Peyer's patch (tissue), 4 donors: ENCODE results near the gene ADORA2A. TPM values are rescaled to one million over a fixed set of nuclear protein-coding genes. Genes with fewer than 3 reads are reported as not detected.

Experiments used
- DNase-seq, 3 donors: peaks; one replicate each; pipeline ENCODE4 v3.0.0-alpha.2; 2017 to 2019
- H3K27ac ChIP-seq, 4 donors: fragments of 200-600 bp; sonication (generic); one replicate each; pipeline ENCODE4 v1.5.1; 2016 to 2019
- H3K27me3 ChIP-seq, 2 donors: fragments of 200-600 bp; sonication (generic); one replicate each; pipeline ENCODE4 v1.5.1; 2019
- H3K36me3 ChIP-seq, 3 donors: fragments of 200-600 bp; sonication (generic); one replicate each; pipeline ENCODE4 v1.5.1; 2016 to 2019
- H3K4me1 ChIP-seq, 4 donors: fragments of 200-600 bp; sonication (generic); one replicate each; pipeline ENCODE4 v1.5.1; 2016 to 2019
- H3K4me3 ChIP-seq, 4 donors: fragments of 200-600 bp; sonication (generic); 1 replicate in 3 of 4; 2 replicates in 1 of 4; pipeline ENCODE4 v1.5.1; 2016 to 2019; ENCODE audit warnings: mild to moderate bottlenecking in 1 of 4
- H3K9me3 ChIP-seq, 4 donors: fragments of 200-600 bp; sonication (generic); one replicate each; pipeline ENCODE4 v1.5.1; 2016 to 2019; ENCODE audit warnings: mild to moderate bottlenecking in 1 of 4
- CTCF ChIP-seq, 6 experiments: fragments of 450-650 bp in 4 of 6; fragments of 200-600 bp in 2 of 6; sonication (generic) in 1 of 6; IDR thresholded peaks; one replicate each; pipeline ENCODE4 v1.5.1; 2017 to 2019; ENCODE audit warnings: antibody characterized with exemption in 6 of 6, mild to moderate bottlenecking in 3 of 6, moderate library complexity in 1 of 6
- POLR2A ChIP-seq, 2 donors: fragments of 450-650 bp; IDR thresholded peaks; one replicate each; pipeline ENCODE4 v1.5.1; 2017; ENCODE audit warnings: antibody characterized with exemption in 2 of 2, mild to moderate bottlenecking in 2 of 2, moderate library complexity in 2 of 2
- total RNA-seq, 4 donors: library from RNA; depleted of rRNA; stranded (reverse); fragments of >200 nt; gene quantifications; one replicate each; pipeline ENCODE4 v1.1.0, GENCODE V29; 2016

The ADORA2A gene
- total RNA-seq, 4 donors from 2014 or later: 1.3 to 4.3 (median 2.6) TPM

DNA sequence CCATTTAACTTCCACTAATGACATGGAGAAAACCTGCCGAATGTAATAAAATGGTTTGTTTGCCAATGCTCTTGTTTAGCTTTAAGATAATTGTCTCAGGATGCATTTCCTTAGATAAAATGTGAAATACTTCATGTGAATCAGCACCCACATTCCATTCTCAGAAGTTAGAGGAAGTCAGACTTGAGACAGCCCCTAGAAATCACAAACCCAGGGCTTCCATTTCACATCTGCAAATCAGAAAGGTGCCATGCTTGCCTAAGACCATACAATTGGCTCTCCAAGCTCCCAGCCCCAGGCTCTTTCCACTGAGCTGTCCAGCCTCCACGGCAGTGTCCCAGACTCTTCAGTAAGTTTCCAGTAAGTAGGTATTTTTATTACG is 35.6 kb upstream of the ADORA2A start:
- TF ChIP-seq CTCF (IDR thresholded peaks at IDR 0.05): no peak
- DNase-seq: no peak
- Histone ChIP-seq H3K27me3 (no peaks in the 10 kb centered on the region), H3K9me3 (no peaks in the 10 kb centered on the region), H3K36me3 (peaks cover 0 to 13% (median 0%) of the 10 kb centered on the region in 3 donors), H3K4me3 (no peak overlapping the region), H3K4me1 (peaks cover 0 to 19% (median 0%) of the 10 kb centered on the region in 4 donors), H3K27ac (peak overlapping the region in 2 of 4 donors; percentile 4 to 20)

DNA sequence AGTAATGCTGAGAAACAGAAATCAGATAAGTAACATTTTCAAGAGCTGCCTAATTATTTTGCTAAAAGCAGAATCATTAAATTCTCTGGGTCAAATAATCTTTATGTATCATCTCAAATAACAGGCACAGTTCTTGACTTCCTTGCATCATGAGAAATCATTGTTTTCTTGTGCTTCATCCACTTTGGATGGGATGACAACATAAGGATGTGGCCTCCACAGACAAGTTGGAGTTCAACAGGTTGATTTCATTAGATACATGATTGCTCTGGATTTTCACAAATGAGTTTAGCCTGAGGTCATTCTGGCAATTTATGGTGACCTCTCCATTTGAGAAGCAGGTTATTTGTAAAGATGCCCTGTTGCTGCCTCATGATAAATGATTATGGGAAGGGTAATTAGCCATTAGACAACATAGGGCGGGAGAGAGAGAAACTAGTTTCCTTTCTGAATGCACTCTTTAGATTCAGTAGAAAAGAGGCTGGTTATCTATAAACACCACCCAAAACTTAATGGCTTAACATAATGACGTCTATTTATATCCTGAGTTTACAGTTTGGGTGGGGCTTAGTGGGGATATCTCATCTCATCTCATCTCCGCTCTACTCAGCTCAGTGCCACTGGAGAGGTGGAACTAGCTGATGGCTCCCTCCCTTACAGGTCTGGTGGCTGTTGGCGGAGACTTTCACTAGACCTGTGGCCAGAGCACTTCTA is 35.0 kb upstream of the ADORA2A start:
- DNase-seq: no peak
- TF ChIP-seq POLR2A (IDR thresholded peaks at IDR 0.05): no peak
- TF ChIP-seq CTCF (IDR thresholded peaks at IDR 0.05): no peak
- Histone ChIP-seq H3K4me1 (peaks cover 0 to 19% (median 0%) of the 10 kb centered on the region in 4 donors), H3K27ac (peak overlapping the region in 1 of 4 donors; percentile 46), H3K4me3 (no peak overlapping the region), H3K36me3 (peaks cover 0 to 18% (median 0%) of the 10 kb centered on the region in 3 donors), H3K27me3 (no peaks in the 10 kb centered on the region), H3K9me3 (no peaks in the 10 kb centered on the region)

- no peak for DNase-seq
- peak overlapping the region in 1 of 4 donors; percentile 46 for H3K27ac ChIP-seq
- no peak for TF ChIP-seq CTCF (IDR thresholded peaks at IDR 0.05)
- TF ChIP-seq POLR2A (IDR thresholded peaks at IDR 0.05): no peak
Measured at GRCh38 chr22:24393012-24393559, 34.3 kb upstream of the ADORA2A start.

DNA sequence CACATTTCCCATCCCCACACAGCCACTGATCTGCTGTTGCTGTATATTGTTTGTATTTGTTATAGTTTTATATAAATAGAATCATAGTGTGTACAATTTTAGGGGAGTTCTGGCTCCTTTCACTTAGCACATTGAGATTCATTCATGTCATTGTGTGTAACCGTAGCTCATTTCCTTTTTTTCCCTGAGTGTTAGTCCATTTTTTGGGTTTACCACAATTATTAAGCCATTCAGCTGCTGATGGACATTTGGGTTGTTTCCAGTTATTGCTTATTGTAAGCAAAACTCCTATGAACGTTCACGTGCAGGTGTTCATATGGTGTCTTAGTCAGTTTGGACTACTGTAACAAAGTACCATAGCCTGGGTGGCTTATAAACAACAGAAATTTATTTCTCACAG is 33.6 kb upstream of the ADORA2A start:
- H3K27ac ChIP-seq: no peak overlapping the region
- no peak for TF ChIP-seq POLR2A (IDR thresholded peaks at IDR 0.05)
- no peak for TF ChIP-seq CTCF (IDR thresholded peaks at IDR 0.05)
- H3K27me3 ChIP-seq: no peaks in the 10 kb centered on the region
- peaks cover 0 to 19% (median 0%) of the 10 kb centered on the region in 4 donors for H3K4me1 ChIP-seq
- no peak for DNase-seq
- H3K36me3 ChIP-seq: peaks cover 0 to 18% (median 0%) of the 10 kb centered on the region in 3 donors
- H3K4me3 ChIP-seq: no peak overlapping the region
- no peaks in the 10 kb centered on the region for H3K9me3 ChIP-seq

More at GRCh38 chr22:24393012-24393559, 34.3 kb upstream of the ADORA2A start:
- Histone ChIP-seq H3K4me1 (peaks cover 0 to 19% (median 0%) of the 10 kb centered on the region in 4 donors), H3K4me3 (no peak overlapping the region), H3K9me3 (no peaks in the 10 kb centered on the region), H3K27me3 (no peaks in the 10 kb centered on the region), H3K36me3 (peaks cover 0 to 18% (median 0%) of the 10 kb centered on the region in 3 donors)

- H3K36me3 ChIP-seq: peaks cover 0 to 18% (median 0%) of the 10 kb centered on the region in 3 donors
- no peaks in the 10 kb centered on the region for H3K27me3 ChIP-seq
- no peak overlapping the region for H3K4me3 ChIP-seq
- H3K4me1 ChIP-seq: peaks cover 0 to 19% (median 0%) of the 10 kb centered on the region in 4 donors
- TF ChIP-seq POLR2A (IDR thresholded peaks at IDR 0.05) (no peak), CTCF (IDR thresholded peaks at IDR 0.05) (no peak)
- no peaks in the 10 kb centered on the region for H3K9me3 ChIP-seq
- no peak overlapping the region for H3K27ac ChIP-seq
- no peak for DNase-seq
Measured at GRCh38 chr22:24394254-24394653, 33.1 kb upstream of the ADORA2A start.
